K562 (cell line): ENCODE measurements around the gene HSPA1B. TPM values are rescaled to one million over a fixed set of nuclear protein-coding genes. Genes with fewer than 3 reads are reported as not detected.

ENCODE experiments used
- ATAC-seq: fragments of 200-7000 bp; cut with Tn5 transposase; 3 replicates; pipeline ENCODE4 v1.9.1; 2020; ENCODE audit warnings: moderate library complexity
- BruUV-seq: library from RNA; stranded (reverse); fragments of 400-500 nt; replicated peaks from 2 replicates; lab custom pipeline; 2021; lab: Mats Ljungman, UMichigan
- CTCF ChIA-PET: fragments of 300-600 bp; formaldehyde crosslinking; extraction: SDS; loops from one replicate; lab custom pipeline; 2021; ENCODE audit warnings: low intra/inter-chr PET ratio; lab: Yijun Ruan, JAX
- POLR2A ChIA-PET: fragments of 300-600, 350-650 bp; sonication (Branson Sonifier 250); formaldehyde crosslinking; extraction: SDS; loops from one replicate; lab custom pipeline; 2021; ENCODE audit warnings: antibody characterized with exemption, inconsistent platforms; lab: Yijun Ruan, JAX
- DNase-seq, 4 experiments: peaks; one replicate each; pipeline versions ENCODE4 v3.0.0 to v3.0.0-alpha.2; 2011 to 2018; ENCODE audit warnings: low spot score in 3 of 4, mixed read lengths in 3 of 4; ENCODE audit errors: extremely low read depth in 1 of 4
- FAIRE-seq: peaks from 2 replicates; lab custom pipeline; 2011; peaks lifted over from hg19 to GRCh38; lab: Jason Lieb, UNC
- H2AFZ ChIP-seq: 2 replicates; pipeline ENCODE4 v1.6.0; 2011; ENCODE audit warnings: low read depth, low read length, control low read depth, inconsistent platforms
- H3K27ac ChIP-seq: fragments of 200-600 bp; 3 replicates; pipeline ENCODE4 v1.8.0; 2011; ENCODE audit warnings: low read depth, mild to moderate bottlenecking, control low read depth, inconsistent platforms, low read length, moderate library complexity, mixed read lengths; ENCODE audit errors: extremely low read depth
- H3K27me3 ChIP-seq, 2 experiments: fragments of 300-600 bp in 1 of 2; 2 replicates in 1 of 2; 3 replicates in 1 of 2; pipeline versions ENCODE4 v1.6.0 to v1.8.0; 2011; ENCODE audit warnings: inconsistent platforms in 2 of 2, low read length in 2 of 2, mild to moderate bottlenecking in 1 of 2, mixed read lengths in 1 of 2, moderate library complexity in 1 of 2; ENCODE audit not compliant: control insufficient read depth in 2 of 2, insufficient read depth in 2 of 2
- H3K36me3 ChIP-seq: fragments of 300-600 bp; 3 replicates; pipeline ENCODE4 v1.8.0; 2011; ENCODE audit warnings: mild to moderate bottlenecking, low read length, inconsistent platforms; ENCODE audit not compliant: control insufficient read depth, insufficient read depth
- H3K4me1 ChIP-seq, 2 experiments: fragments of 200-600 bp in 1 of 2; replicated peaks in 1 of 2; 2 replicates in 1 of 2; 3 replicates in 1 of 2; pipeline versions ENCODE4 v1.5.1 to v1.8.0; 2011; ENCODE audit warnings: inconsistent platforms in 2 of 2, low read length in 2 of 2, mild to moderate bottlenecking in 1 of 2, mixed read lengths in 1 of 2, moderate library complexity in 1 of 2; ENCODE audit not compliant: control insufficient read depth in 2 of 2, insufficient read depth in 2 of 2
- H3K4me2 ChIP-seq: 2 replicates; pipeline ENCODE4 v1.6.1; 2011; ENCODE audit warnings: low read length, control low read depth, inconsistent platforms, mixed read lengths; ENCODE audit not compliant: insufficient read depth
- H3K4me3 ChIP-seq: fragments of 200-600 bp; sonication (generic), shearing (Covaris generic); 2 replicates; pipeline ENCODE4 v1.5.1; 2016; ENCODE audit warnings: control low read depth, inconsistent platforms
- H3K79me2 ChIP-seq: fragments of 200-600 bp; 3 replicates; pipeline ENCODE4 v1.8.0; 2011; ENCODE audit warnings: low read length, inconsistent platforms; ENCODE audit not compliant: control insufficient read depth, insufficient read depth
- H3K9ac ChIP-seq, 2 experiments: 2 replicates each; pipeline versions ENCODE4 v1.6.0 to v1.6.1; 2011; ENCODE audit warnings: low read depth in 2 of 2, low read length in 2 of 2, control low read depth in 1 of 2, inconsistent platforms in 1 of 2, mild to moderate bottlenecking in 1 of 2, mixed read lengths in 1 of 2; ENCODE audit not compliant: insufficient read depth in 1 of 2
- H3K9me1 ChIP-seq: one replicate; pipeline ENCODE4 v1.6.0; 2011; ENCODE audit warnings: inconsistent platforms, mild to moderate bottlenecking, low read length, moderate library complexity; ENCODE audit not compliant: control insufficient read depth, insufficient read depth
- H3K9me3 ChIP-seq: replicated peaks from 2 replicates; pipeline ENCODE4 v1.5.1; 2011; ENCODE audit warnings: low read depth, low read length, inconsistent platforms; ENCODE audit not compliant: control insufficient read depth, insufficient read depth
- H4K20me1 ChIP-seq: replicated peaks from 2 replicates; pipeline ENCODE4 v1.6.1; 2011; ENCODE audit warnings: low read length, inconsistent platforms, mixed read lengths; ENCODE audit not compliant: control insufficient read depth, insufficient read depth
- FOSL1 ChIP-seq: fragments of 200-800 bp; sonication (Bioruptor generic); conservative IDR thresholded peaks from 2 replicates; pipeline ENCODE4 v1.6.1; 2016; ENCODE audit warnings: missing genetic modification characterization, missing compliant biosample characterization
- FOXA3 ChIP-seq, 2 experiments: fragments of 450-650 bp in 1 of 2; sonication (generic) in 1 of 2; formaldehyde crosslinking; IDR thresholded peaks in 1 of 2; conservative IDR thresholded peaks in 1 of 2; 2 replicates each; pipeline versions ENCODE4 v1.4.0 to v1.8.0; 2020 to 2022; ENCODE audit warnings: mild to moderate bottlenecking in 2 of 2, missing genetic modification reagents in 1 of 2
- KDM5B ChIP-seq: fragments of 200-600 bp; sonication (generic); IDR thresholded peaks from 2 replicates; pipeline ENCODE4 v1.6.1; 2012; ENCODE audit warnings: low read depth, mild to moderate bottlenecking, moderate library complexity, low read length, control low read depth, inconsistent platforms; ENCODE audit not compliant: insufficient replicate concordance
- SOX6 ChIP-seq: fragments of 450-650 bp; IDR thresholded peaks from 2 replicates; pipeline ENCODE4 v1.6.1; 2014; ENCODE audit warnings: mild to moderate bottlenecking
- STAG1 ChIP-seq: sonication (generic); formaldehyde crosslinking; IDR thresholded peaks from 2 replicates; pipeline ENCODE4 v1.5.0; 2020; ENCODE audit warnings: missing genetic modification reagents, borderline replicate concordance
- TAF15 ChIP-seq: fragments of 200-400 bp; formaldehyde crosslinking; IDR thresholded peaks from 2 replicates; pipeline ENCODE4 v1.6.1; 2017; ENCODE audit warnings: mild to moderate bottlenecking, low read depth, low read length, moderate library complexity
- YY1 ChIP-seq, 3 experiments: IDR thresholded peaks; 2 replicates each; pipeline ENCODE4 v1.6.1; 2011; ENCODE audit warnings: low read length in 2 of 3, mild to moderate bottlenecking in 2 of 3, moderate library complexity in 2 of 3, borderline replicate concordance in 1 of 3, control low read depth in 1 of 3, low read depth in 1 of 3; ENCODE audit not compliant: insufficient read depth in 3 of 3, insufficient replicate concordance in 2 of 3, control insufficient read depth in 1 of 3, insufficient read length in 1 of 3; ENCODE audit errors: extremely low read depth in 1 of 3
- ZFX ChIP-seq: sonication (generic); formaldehyde crosslinking; IDR thresholded peaks from 2 replicates; pipeline ENCODE4 v1.8.0; 2022; ENCODE audit warnings: mild to moderate bottlenecking, missing genetic modification reagents, moderate library complexity
- ZNF197 ChIP-seq: fragments of 200-800 bp; sonication (Bioruptor generic); IDR thresholded peaks from 2 replicates; pipeline ENCODE4 v1.6.1; 2016; ENCODE audit warnings: low read depth, missing genetic modification characterization, missing compliant biosample characterization
- ZNF436 ChIP-seq: fragments of 250-450, 450-650 bp; sonication (Bioruptor Pico); formaldehyde crosslinking; IDR thresholded peaks from 2 replicates; pipeline ENCODE4 v1.7.0; 2020; ENCODE audit warnings: mild to moderate bottlenecking
- WGBS: fragments of 100-300 bp; shearing (Covaris generic); methylation state at CpG from one replicate; pipeline ENCODE4 v1.1.6; 2016; ENCODE audit warnings: low coverage, mixed read lengths; ENCODE audit not compliant: insufficient coverage; ENCODE audit errors: missing lambda C conversion rate; 5-methylcytosine and 5-hydroxymethylcytosine counted together
- in situ Hi-C: fragments of 300-500 bp; cut with MboI; formaldehyde crosslinking; loops from 4 replicates; pipeline ENCODE4 v1.15.0; 2018; ENCODE audit warnings: inconsistent platforms, mixed read lengths
- intact Hi-C: fragments of 100-400 bp; cut with micrococcal nuclease; formaldehyde crosslinking; loops from 2 replicates; pipeline ENCODE4 v1.14.2; 2022
- polyA plus RNA-seq, 8 experiments: library from polyadenylated mRNA; depleted of rRNA in 4 of 8; stranded (reverse) in 5 of 8; unstranded in 3 of 8; fragments of >200 nt; fragmentation: Nextera tagmentation in 2 of 8; fragmentation: Illumina TruSeq in 1 of 8; extraction: Ambion mirVana in 2 of 8; extraction: Trizol in 1 of 8; gene quantifications; 2 replicates each; pipeline versions ENCODE4 v1.2.1 to v1.2.3, GENCODE V29; 2011 to 2014; ENCODE audit warnings: inconsistent platforms in 1 of 8, missing spikeins in 1 of 8
- total RNA-seq, 7 experiments: library from RNA; depleted of rRNA in 6 of 7; stranded (reverse); fragments of >200 nt in 6 of 7; fragmentation: Illumina TruSeq in 2 of 7; extraction: Trizol in 2 of 7; gene quantifications; 2 replicates each; pipeline versions ENCODE4 v1.2.1 to v1.2.3, GENCODE V29; 2011 to 2021; ENCODE audit warnings: low replicate concordance in 1 of 7
- TF ChIP-seq, protein P1 (sequence below): fragments of 200-800 bp; sonication (Bioruptor generic); IDR thresholded peaks from 2 replicates; pipeline ENCODE4 v1.6.1; 2017; ENCODE audit warnings: missing genetic modification characterization, missing compliant biosample characterization

Gene HSPA1B
- total and polyA plus RNA-seq, 9 of the 15 experiments (the other 6 are each of a cell fraction or from before 2014, with no cell fraction given): 0.27 to 227 (median 51.2) TPM

DNA sequence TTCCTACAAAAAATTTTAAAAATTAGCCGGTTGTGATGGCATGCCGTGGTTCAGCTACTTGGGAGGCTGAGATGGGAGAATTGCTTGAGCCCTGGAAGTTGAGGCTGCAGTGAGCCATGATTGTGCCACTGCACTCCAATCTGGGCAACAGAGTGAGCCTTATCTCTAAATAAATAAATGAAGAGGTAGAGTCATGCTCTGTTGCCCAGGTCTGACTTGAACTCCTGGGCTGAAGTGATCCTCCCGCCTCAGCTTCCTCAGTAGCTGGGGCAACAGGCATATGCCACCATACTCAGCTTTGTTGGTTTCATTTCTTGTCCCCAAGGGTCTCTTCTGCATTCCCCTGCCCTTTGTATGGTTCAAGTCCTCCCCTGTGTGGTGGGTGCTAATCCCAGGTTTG, 17.0 kb downstream of the HSPA1B start:
- no peak overlapping the region for H3K27ac ChIP-seq

DNA sequence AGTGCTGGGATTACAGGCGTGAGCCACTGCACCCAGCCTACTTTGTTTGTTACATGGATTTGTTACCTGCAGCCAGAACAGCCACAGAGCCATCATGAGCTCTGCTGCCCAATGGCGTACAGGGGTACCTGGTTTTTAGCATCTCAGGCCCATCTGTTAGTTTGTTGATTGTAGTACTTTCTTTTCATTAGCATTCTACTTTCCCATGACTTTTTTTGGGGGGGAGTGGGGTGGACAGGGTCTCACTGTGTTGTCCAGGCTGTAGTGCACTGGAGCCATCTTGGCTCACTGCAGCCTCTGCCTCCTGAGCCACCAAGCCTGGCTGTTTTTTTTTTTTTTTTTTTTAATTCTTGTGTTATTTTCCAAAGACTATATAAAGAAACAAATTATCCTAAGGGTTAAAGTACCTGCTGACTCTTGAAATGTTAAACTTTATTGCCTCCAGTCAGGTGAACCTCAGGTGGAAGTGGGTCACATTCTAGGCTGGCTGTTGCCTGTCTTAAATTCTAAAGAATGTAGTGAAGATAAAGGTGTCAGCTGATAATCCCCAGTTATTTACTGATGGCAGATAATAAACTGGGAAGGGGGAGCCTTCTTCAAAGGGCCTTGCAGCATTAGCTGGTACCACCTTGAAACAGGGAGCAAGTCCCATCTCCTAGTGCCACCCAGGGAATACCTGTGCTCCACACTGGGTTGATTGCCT, 19.9 kb downstream of the HSPA1B start:
- H3K36me3 ChIP-seq: no peaks in the 10 kb centered on the region
- H3K27ac ChIP-seq: no peak overlapping the region
- no peaks in the 10 kb centered on the region for H3K27me3 ChIP-seq
- H3K4me1 ChIP-seq: peaks cover 0 to 8% of the 10 kb centered on the region in 2 experiments; a peak in 2 of 5 replicates
- ChIA-PET CTCF (interaction anchor here (0.7 kb wide), 1 partner anchor 167 kb away, joined by 3 read pairs; no protein-coding TSS in a partner anchor), POLR2A (interaction anchor here (0.6 to 15.7 kb wide), 9 partner anchors 11 to 1106 kb away, joined by 3 to 229 read pairs (median 6); partner anchors contain the start of genes CSNK2B, GPANK1 and NEU1)
- no peaks in the 10 kb centered on the region for H4K20me1 ChIP-seq
- no peak overlapping the region for H3K9ac ChIP-seq
- WGBS: 36% methylated on average over 2 of the region's 2 CpGs
- ATAC-seq (no peak), DNase-seq (peak in 2 of 4 experiments; percentile 16 to 17), FAIRE-seq (no peak)
- H3K4me3 ChIP-seq: no peak overlapping the region
- intact Hi-C loops: no loop called here
- H3K79me2 ChIP-seq: no peaks in the 10 kb centered on the region
- no peak overlapping the region for H3K4me2 ChIP-seq
- no TSS peak for BruUV-seq
- in situ Hi-C loops: no loop called here
- H3K9me1 ChIP-seq: no peaks in the 10 kb centered on the region
- no peaks in the 10 kb centered on the region; the same call in 1 of the 2 replicates for H3K9me3 ChIP-seq
- no peak overlapping the region for H2AFZ ChIP-seq
- TF ChIP-seq FOXA3 (CRISPR knock-in tag; conservative IDR thresholded peaks at IDR 0.05 in 1 of 2, IDR thresholded peaks at IDR 0.05 in 1 of 2): peak in 1 of 2 experiments; percentile 80; a peak in 2 of 4 replicates
- TF ChIP-seq YY1 (IDR thresholded peaks at IDR 0.05; ENCODE audit: borderline replicate concordance in 1 of 3, control insufficient read depth in 1 of 3, extremely low read depth in 1 of 3, insufficient read depth in 3 of 3, insufficient read length in 1 of 3, insufficient replicate concordance in 2 of 3, low read depth in 1 of 3, low read length in 2 of 3): peak in 2 of 3 experiments; percentile 22 to 69
- peak; percentile 29; the same call in 1 of the 2 replicates for TF ChIP-seq FOSL1
- TF ChIP-seq, protein P1, sequence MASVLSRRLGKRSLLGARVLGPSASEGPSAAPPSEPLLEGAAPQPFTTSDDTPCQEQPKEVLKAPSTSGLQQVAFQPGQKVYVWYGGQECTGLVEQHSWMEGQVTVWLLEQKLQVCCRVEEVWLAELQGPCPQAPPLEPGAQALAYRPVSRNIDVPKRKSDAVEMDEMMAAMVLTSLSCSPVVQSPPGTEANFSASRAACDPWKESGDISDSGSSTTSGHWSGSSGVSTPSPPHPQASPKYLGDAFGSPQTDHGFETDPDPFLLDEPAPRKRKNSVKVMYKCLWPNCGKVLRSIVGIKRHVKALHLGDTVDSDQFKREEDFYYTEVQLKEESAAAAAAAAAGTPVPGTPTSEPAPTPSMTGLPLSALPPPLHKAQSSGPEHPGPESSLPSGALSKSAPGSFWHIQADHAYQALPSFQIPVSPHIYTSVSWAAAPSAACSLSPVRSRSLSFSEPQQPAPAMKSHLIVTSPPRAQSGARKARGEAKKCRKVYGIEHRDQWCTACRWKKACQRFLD (CRISPR knock-in tag): no peak
- 0 out of 2 replicates have a peak, but pooled peaks have one; percentile 35 for TF ChIP-seq SOX6
- TF ChIP-seq ZNF436 (CRISPR knock-in tag): no peak
- TF ChIP-seq ZNF197 (CRISPR knock-in tag): no peak

More for the DNA sequence above, 17.0 kb downstream of the HSPA1B start:
- ATAC-seq: no peak
- H3K9me3 ChIP-seq: no peaks in the 10 kb centered on the region
- TF ChIP-seq TAF15: no peak
- peak; percentile 30 for TF ChIP-seq KDM5B
- 0 out of 2 replicates have a peak, but pooled peaks have one; percentile 20 for TF ChIP-seq ZFX
- TF ChIP-seq STAG1 (CRISPR knock-in tag): 0 out of 2 replicates have a peak, but pooled peaks have one; percentile 8
- TF ChIP-seq, all 486 proteins: peak for 3
- Histone ChIP-seq H3K4me2 (no peak overlapping the region), H3K79me2 (peaks cover under 1% of the 10 kb centered on the region; the same call in 1 of the 3 replicates), H2AFZ (no peak overlapping the region), H4K20me1 (peaks cover under 1% of the 10 kb centered on the region), H3K36me3 (peaks cover 15% of the 10 kb centered on the region), H3K4me1 (peaks cover 0 to 9% of the 10 kb centered on the region in 2 experiments; a peak in 1 of 5 replicates), H3K9me1 (no peaks in the 10 kb centered on the region), H3K9ac (no peak overlapping the region), H3K27me3 (no peaks in the 10 kb centered on the region), H3K4me3 (no peak overlapping the region)
- no TSS peak for BruUV-seq
- ChIA-PET POLR2A (interaction anchor here (0.6 to 15.7 kb wide), 21 partner anchors 8 to 1262 kb away, joined by 3 to 229 read pairs (median 5); partner anchors contain the start of genes ABHD16A, BAG6, CLIC1 and CSNK2B), CTCF (no interaction called here)
- FAIRE-seq (no peak), DNase-seq (no peak)
- WGBS: 83% methylated on average over 3 of the region's 3 CpGs
- intact Hi-C loops: no loop called here
- in situ Hi-C loops: no loop called here
